Endothelial cell of umbilical vein (primary cell): ENCODE results near the gene CCR7. TPM values are rescaled to one million over a fixed set of nuclear protein-coding genes. Genes with fewer than 3 reads are reported as not detected.

Source experiments
- BruUV-seq: library from RNA; stranded (reverse); fragments of 400-500 nt; replicated peaks from 2 replicates; lab custom pipeline; 2021; lab: Mats Ljungman, UMichigan
- CTCF ChIA-PET: fragments of 300-600, 350-600 bp; sonication (Branson Sonifier 250); formaldehyde crosslinking; loops from one replicate; lab custom pipeline; 2021; ENCODE audit warnings: antibody characterized with exemption, inconsistent platforms; lab: Charles Lee
- POLR2A ChIA-PET: fragments of 300-600, 350-600 bp; sonication (Branson Sonifier 250); formaldehyde crosslinking; loops from one replicate; lab custom pipeline; 2021; ENCODE audit warnings: antibody characterized with exemption, inconsistent platforms; lab: Charles Lee
- DNase-seq: peaks from one replicate; pipeline ENCODE4 v3.0.0-alpha.2; 2011; ENCODE audit warnings: low read depth, low spot score
- FAIRE-seq: peaks from 2 replicates; lab custom pipeline; 2011; peaks lifted over from hg19 to GRCh38; lab: Jason Lieb, UNC
- H2AFZ ChIP-seq: 2 replicates; pipeline ENCODE4 v1.6.0; 2012; ENCODE audit warnings: low read depth, low read length, control low read depth, inconsistent platforms
- H3K27ac ChIP-seq: 2 replicates; pipeline ENCODE4 v1.5.1; 2011; ENCODE audit warnings: low read depth, mild to moderate bottlenecking, control low read depth, low read length, moderate library complexity; ENCODE audit not compliant: insufficient read depth
- H3K27me3 ChIP-seq, 2 experiments: 2 replicates each; pipeline versions ENCODE4 v1.6.0 to v1.6.1; 2011; ENCODE audit warnings: low read length in 2 of 2, mixed read lengths in 1 of 2; ENCODE audit not compliant: control insufficient read depth in 2 of 2, insufficient read depth in 2 of 2
- H3K36me3 ChIP-seq, 2 experiments: 2 replicates in 1 of 2; 3 replicates in 1 of 2; pipeline ENCODE4 v1.5.1; 2011; ENCODE audit warnings: low read length in 2 of 2, mild to moderate bottlenecking in 1 of 2, moderate library complexity in 1 of 2; ENCODE audit not compliant: control insufficient read depth in 2 of 2, insufficient read depth in 2 of 2; ENCODE audit errors: extremely low read depth in 1 of 2
- H3K4me1 ChIP-seq: 3 replicates; pipeline ENCODE4 v1.5.1; 2011; ENCODE audit warnings: mild to moderate bottlenecking, low read length; ENCODE audit not compliant: control insufficient read depth, insufficient read depth; ENCODE audit errors: extremely low read depth
- H3K4me2 ChIP-seq: 2 replicates; pipeline ENCODE4 v1.6.1; 2011; ENCODE audit warnings: low read length, control low read depth, mixed read lengths; ENCODE audit not compliant: insufficient read depth
- H3K4me3 ChIP-seq, 3 experiments: fragments of 200-600 bp in 1 of 3; sonication (generic), shearing (Covaris generic) in 1 of 3; replicated peaks in 1 of 3; 2 replicates each; pipeline ENCODE4 v1.5.1; 2011 to 2016; ENCODE audit warnings: control low read depth in 3 of 3, low read length in 3 of 3, mild to moderate bottlenecking in 2 of 3, inconsistent platforms in 1 of 3, low read depth in 1 of 3, moderate library complexity in 1 of 3; ENCODE audit not compliant: insufficient read depth in 1 of 3
- H3K79me2 ChIP-seq: 2 replicates; pipeline ENCODE4 v1.6.0; 2012; ENCODE audit warnings: low read length, inconsistent platforms; ENCODE audit not compliant: control insufficient read depth, insufficient read depth
- H3K9ac ChIP-seq: replicated peaks from 2 replicates; pipeline ENCODE3; 2011; ENCODE audit warnings: low read length, control low read depth; ENCODE audit not compliant: insufficient read depth; ENCODE audit errors: extremely low read depth
- H3K9me1 ChIP-seq: replicated peaks from 3 replicates; pipeline ENCODE4 v1.6.0; 2011; ENCODE audit warnings: mild to moderate bottlenecking, low read length; ENCODE audit not compliant: control insufficient read depth, insufficient read depth; ENCODE audit errors: extremely low read depth
- H3K9me3 ChIP-seq: replicated peaks from 2 replicates; pipeline ENCODE4 v1.5.1; 2012; ENCODE audit warnings: low read length, inconsistent platforms; ENCODE audit not compliant: control insufficient read depth, insufficient read depth
- H4K20me1 ChIP-seq: replicated peaks from 2 replicates; pipeline ENCODE3; 2011; ENCODE audit warnings: mild to moderate bottlenecking, low read length; ENCODE audit not compliant: control insufficient read depth, insufficient read depth; ENCODE audit errors: extremely low read depth
- EZH2 ChIP-seq: IDR thresholded peaks from 2 replicates; pipeline ENCODE4 v1.6.1; 2012; ENCODE audit warnings: borderline replicate concordance, low read depth, mild to moderate bottlenecking, moderate library complexity, low read length, inconsistent platforms; ENCODE audit not compliant: severe bottlenecking
- FOS ChIP-seq: IDR thresholded peaks from 2 replicates; pipeline ENCODE4 v1.6.1; 2011; ENCODE audit warnings: mild to moderate bottlenecking, low read length, moderate library complexity, borderline replicate concordance; ENCODE audit not compliant: insufficient read depth
- GATA2 ChIP-seq: IDR thresholded peaks from 2 replicates; pipeline ENCODE4 v1.7.0; 2011; ENCODE audit warnings: low read depth, mild to moderate bottlenecking, moderate library complexity, mixed read lengths, low read length; ENCODE audit not compliant: insufficient read length, insufficient read depth
- JUN ChIP-seq: IDR thresholded peaks from 2 replicates; pipeline ENCODE4 v1.6.1; 2011; ENCODE audit warnings: borderline replicate concordance, low read depth; ENCODE audit not compliant: insufficient read length, insufficient read depth
- MYC ChIP-seq: IDR thresholded peaks from one replicate; pipeline ENCODE4 v1.6.1; 2011; ENCODE audit warnings: mild to moderate bottlenecking, low read depth, low read length
- POLR2A ChIP-seq: IDR thresholded peaks from 2 replicates; pipeline ENCODE4 v1.6.1; 2012; ENCODE audit warnings: low read depth, mild to moderate bottlenecking, control low read depth, low read length
- POLR2AphosphoS5 ChIP-seq: IDR thresholded peaks from 2 replicates; pipeline ENCODE4 v1.6.1; 2012; ENCODE audit warnings: low read depth, mild to moderate bottlenecking, control low read depth, low read length, moderate library complexity; ENCODE audit not compliant: insufficient read depth
- dilution Hi-C: fragments of 300-500 bp; cut with MboI; formaldehyde crosslinking; loops from one replicate; pipeline ENCODE4 v1.15.0; 2019; ENCODE audit warnings: low sequenced_read_pairs; ENCODE audit not compliant: extremely low pct_ligation_motif_present
- intact Hi-C: fragments of 100-400 bp; cut with micrococcal nuclease; formaldehyde crosslinking; loops from one replicate; pipeline ENCODE4 v1.10.0; 2022
- polyA plus RNA-seq, 4 experiments: library from polyadenylated mRNA; depleted of rRNA in 3 of 4; stranded (reverse) in 3 of 4; unstranded in 1 of 4; fragments of >200 nt; gene quantifications; 2 replicates each; pipeline versions ENCODE4 v1.2.1 to v1.2.3, GENCODE V29; 2011 to 2012; ENCODE audit warnings: missing spikeins in 1 of 4
- total RNA-seq: library from RNA; stranded (reverse); gene quantifications from 2 replicates; pipeline ENCODE4 v1.2.3, GENCODE V29; 2021
- TF ChIP-seq, protein P1 (sequence below), 2 donors: IDR thresholded peaks; 1 replicate in 1 of 2; 2 replicates in 1 of 2; pipeline ENCODE4 v1.5.1; 2011; ENCODE audit warnings: low read length in 2 of 2, mild to moderate bottlenecking in 2 of 2, moderate library complexity in 2 of 2, control low read depth in 1 of 2, inconsistent platforms in 1 of 2, low read depth in 1 of 2; ENCODE audit not compliant: insufficient read depth in 1 of 2; ENCODE audit errors: extremely low read depth in 1 of 2
- TF ChIP-seq, protein P2 (sequence below): IDR thresholded peaks from 2 replicates; pipeline ENCODE4 v1.6.1; 2011; ENCODE audit not compliant: insufficient read depth, insufficient read length

CCR7 gene
- total and polyA plus RNA-seq, 2 donors (not counting 3 experiments of a cell fraction or from before 2014, with no cell fraction given) = 0.18 TPM; not detected in 1

DNA sequence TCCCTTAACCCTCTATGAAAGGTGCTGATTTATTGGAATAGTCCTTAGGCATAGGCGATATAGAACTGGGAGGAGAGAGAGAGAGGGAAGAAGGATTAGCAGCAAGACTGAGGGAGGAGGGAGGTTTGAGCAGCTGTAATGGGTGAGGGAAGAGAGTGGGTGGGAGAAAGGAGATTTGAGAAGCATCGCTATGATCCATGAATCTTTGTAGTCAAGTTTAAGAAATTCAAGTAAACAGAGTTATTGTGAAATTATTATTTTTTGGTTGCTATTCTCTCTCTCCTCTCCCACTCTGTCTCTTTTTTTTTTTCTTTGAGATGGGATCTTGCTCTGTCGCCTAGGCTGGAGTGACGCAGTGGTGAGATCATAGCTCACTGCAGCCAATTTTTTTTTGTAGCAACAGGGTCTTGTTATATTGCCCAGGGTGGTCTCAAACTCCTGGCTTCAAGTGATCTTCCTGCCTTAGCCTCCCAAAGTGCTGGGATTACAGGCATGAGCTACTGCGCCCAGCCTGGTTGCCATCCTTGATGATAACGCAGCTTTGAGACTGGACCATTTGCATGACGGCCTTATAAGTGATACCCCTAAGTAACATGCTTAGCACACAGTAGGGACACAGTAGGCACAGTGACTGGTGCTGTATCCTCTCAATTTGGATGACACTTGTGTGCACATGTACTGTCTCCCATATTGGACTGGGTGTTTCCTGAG is 42.9 kb downstream of the CCR7 start:
- no TSS peak for BruUV-seq
- ChIA-PET CTCF (interaction anchor here (1.4 to 1.8 kb wide), 2 partner anchors 10 to 46 kb away, joined by 4 to 11 read pairs; no protein-coding TSS in a partner anchor), POLR2A (no interaction called here)
- FAIRE-seq (no peak), DNase-seq (no peak)
- Histone ChIP-seq H3K27ac (no peak overlapping the region), H3K27me3 (peaks cover 28 to 41% of the 10 kb centered on the region in 2 experiments), H3K4me2 (no peak overlapping the region), H3K4me1 (no peaks in the 10 kb centered on the region), H3K4me3 (no peak overlapping the region), H3K9me3 (no peaks in the 10 kb centered on the region), H3K79me2 (no peaks in the 10 kb centered on the region), H3K36me3 (no peaks in the 10 kb centered on the region), H3K9ac (no peak overlapping the region), H4K20me1 (no peaks in the 10 kb centered on the region), H2AFZ (no peak overlapping the region), H3K9me1 (no peaks in the 10 kb centered on the region)
- TF ChIP-seq, protein P1, sequence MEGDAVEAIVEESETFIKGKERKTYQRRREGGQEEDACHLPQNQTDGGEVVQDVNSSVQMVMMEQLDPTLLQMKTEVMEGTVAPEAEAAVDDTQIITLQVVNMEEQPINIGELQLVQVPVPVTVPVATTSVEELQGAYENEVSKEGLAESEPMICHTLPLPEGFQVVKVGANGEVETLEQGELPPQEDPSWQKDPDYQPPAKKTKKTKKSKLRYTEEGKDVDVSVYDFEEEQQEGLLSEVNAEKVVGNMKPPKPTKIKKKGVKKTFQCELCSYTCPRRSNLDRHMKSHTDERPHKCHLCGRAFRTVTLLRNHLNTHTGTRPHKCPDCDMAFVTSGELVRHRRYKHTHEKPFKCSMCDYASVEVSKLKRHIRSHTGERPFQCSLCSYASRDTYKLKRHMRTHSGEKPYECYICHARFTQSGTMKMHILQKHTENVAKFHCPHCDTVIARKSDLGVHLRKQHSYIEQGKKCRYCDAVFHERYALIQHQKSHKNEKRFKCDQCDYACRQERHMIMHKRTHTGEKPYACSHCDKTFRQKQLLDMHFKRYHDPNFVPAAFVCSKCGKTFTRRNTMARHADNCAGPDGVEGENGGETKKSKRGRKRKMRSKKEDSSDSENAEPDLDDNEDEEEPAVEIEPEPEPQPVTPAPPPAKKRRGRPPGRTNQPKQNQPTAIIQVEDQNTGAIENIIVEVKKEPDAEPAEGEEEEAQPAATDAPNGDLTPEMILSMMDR (IDR thresholded peaks at IDR 0.05; ENCODE audit: extremely low read depth in 1 of 2, insufficient read depth in 1 of 2, low read depth in 1 of 2, low read length in 2 of 2) = no peak
- TF ChIP-seq POLR2AphosphoS5 (no peak), GATA2 (no peak), FOS (no peak), MYC (no peak), POLR2A (no peak), EZH2 (no peak), JUN (no peak)
- TF ChIP-seq, protein P2, sequence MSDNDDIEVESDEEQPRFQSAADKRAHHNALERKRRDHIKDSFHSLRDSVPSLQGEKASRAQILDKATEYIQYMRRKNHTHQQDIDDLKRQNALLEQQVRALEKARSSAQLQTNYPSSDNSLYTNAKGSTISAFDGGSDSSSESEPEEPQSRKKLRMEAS = no peak
- intact Hi-C loops = no loop called here
- dilution Hi-C loops = no loop called here
